Measurements from ENCODE around the gene NEBL.
"Not testable (repeated sequence)": the region's sequence is repeated elsewhere in the genome, so short reads cannot be mapped to it uniquely, and the experiment has no call there.

The NEBL gene

GRCh38 chr10:20897146-20897825 is at the start of gene NEBL:
NEBL (minus strand) TSS chr10:20897311; CDS start chr10:20897205, 106 bp downstream.
- DNase-seq (ENCODE audit: low read depth in 2 of 2) = no peak

GRCh38 chr10:20945546-20946332 is 48.6 kb upstream of the NEBL start:
- DNase-seq (ENCODE audit: low read depth in 2 of 2) = no peak

- DNase-seq (ENCODE audit: low read depth in 2 of 2) = no peak
Observed at GRCh38 chr10:20944789-20945502, 47.8 kb upstream of the NEBL start.

- DNase-seq (ENCODE audit: low read depth in 2 of 2) = not testable (repeated sequence)
Observed at GRCh38 chr10:20939414-20939813, 42.3 kb upstream of the NEBL start.

- DNase-seq (ENCODE audit: low read depth in 2 of 2) = no peak
Observed at GRCh38 chr10:20936396-20936795, 39.3 kb upstream of the NEBL start.

GRCh38 chr10:20935931-20936330 is 38.8 kb upstream of the NEBL start:
- no peak for DNase-seq (ENCODE audit: low read depth in 2 of 2)

GRCh38 chr10:20935301-20935700 is 38.2 kb upstream of the NEBL start:
- no peak for DNase-seq (ENCODE audit: low read depth in 2 of 2)

- DNase-seq (ENCODE audit: low read depth in 2 of 2) = no peak
Observed at GRCh38 chr10:20933705-20934104, 36.6 kb upstream of the NEBL start.

GRCh38 chr10:20932606-20933126 is 35.6 kb upstream of the NEBL start:
- no peak for DNase-seq (ENCODE audit: low read depth in 2 of 2)

- no peak for DNase-seq (ENCODE audit: low read depth in 2 of 2)
Observed at GRCh38 chr10:20931156-20931795, 34.2 kb upstream of the NEBL start.

- no peak for DNase-seq (ENCODE audit: low read depth in 2 of 2)
Observed at GRCh38 chr10:20927456-20927855, 30.3 kb upstream of the NEBL start.

- DNase-seq (ENCODE audit: low read depth in 2 of 2) = no peak
Observed at GRCh38 chr10:20922451-20922850, 25.3 kb upstream of the NEBL start.

GRCh38 chr10:20922033-20922432 is 24.9 kb upstream of the NEBL start:
- no peak for DNase-seq (ENCODE audit: low read depth in 2 of 2)

- DNase-seq (ENCODE audit: low read depth in 2 of 2) = no peak
Observed at GRCh38 chr10:20920061-20920460, 22.9 kb upstream of the NEBL start.

- no peak for DNase-seq (ENCODE audit: low read depth in 2 of 2)
Observed at GRCh38 chr10:20919481-20919880, 22.4 kb upstream of the NEBL start.

- DNase-seq (ENCODE audit: low read depth in 2 of 2) = no peak
Observed at GRCh38 chr10:20916976-20917375, 19.9 kb upstream of the NEBL start.

- no peak for DNase-seq (ENCODE audit: low read depth in 2 of 2)
Observed at GRCh38 chr10:20912969-20913368, 15.9 kb upstream of the NEBL start.

GRCh38 chr10:20911626-20912025 is 14.5 kb upstream of the NEBL start:
- DNase-seq (ENCODE audit: low read depth in 2 of 2) = no peak

GRCh38 chr10:20909801-20910200 is 12.7 kb upstream of the NEBL start:
- DNase-seq (ENCODE audit: low read depth in 2 of 2) = no peak

GRCh38 chr10:20908391-20908790 is 11.3 kb upstream of the NEBL start:
- no peak for DNase-seq (ENCODE audit: low read depth in 2 of 2)

GRCh38 chr10:20903635-20904390 is 6.7 kb upstream of the NEBL start:
- no peak for DNase-seq (ENCODE audit: low read depth in 2 of 2)
